NCI-H748 (cell line): ENCODE measurements around the gene AMN.
"Not testable (repeated sequence)": the region's sequence is repeated elsewhere in the genome, so short reads cannot be mapped to it uniquely, and the experiment has no call there.

Experiments
- DNase-seq: peaks from one replicate; lab custom pipeline; 2025; ENCODE audit not compliant: unreplicated experiment; lab: John Stamatoyannopoulos, UW

Gene AMN

GRCh38 chr14:102922490-102923200 is at the start of gene AMN:
Gene AMN, plus strand, starts transcription at chr14:102922663. Its CDS starts 26 bp downstream, at chr14:102922689.
- DNase-seq, result no peak

GRCh38 chr14:102873131-102873530 is 49.3 kb upstream of the AMN start:
- no peak for DNase-seq

GRCh38 chr14:102873546-102874061 is 48.9 kb upstream of the AMN start:
- DNase-seq, result no peak

GRCh38 chr14:102875652-102876051 is 46.8 kb upstream of the AMN start:
- no peak for DNase-seq

- DNase-seq, result not testable (repeated sequence)
These were observed 45.0 kb upstream of the AMN start for GRCh38 chr14:102877511-102877910.

GRCh38 chr14:102878174-102878969 is 44.1 kb upstream of the AMN start:
- DNase-seq, result no peak

- DNase-seq, result no peak
These were observed 43.4 kb upstream of the AMN start for GRCh38 chr14:102878970-102879460.

GRCh38 chr14:102882226-102882906 is 40.1 kb upstream of the AMN start:
- DNase-seq, result no peak

- DNase-seq, result no peak
These were observed 39.3 kb upstream of the AMN start for GRCh38 chr14:102883089-102883541.

GRCh38 chr14:102883554-102883953 is 38.9 kb upstream of the AMN start:
- DNase-seq, result no peak

GRCh38 chr14:102885737-102886447 is 36.6 kb upstream of the AMN start:
- no peak for DNase-seq

GRCh38 chr14:102888748-102889147 is 33.7 kb upstream of the AMN start:
- no peak for DNase-seq

- no peak for DNase-seq
These were observed 32.8 kb upstream of the AMN start for GRCh38 chr14:102889615-102890014.

GRCh38 chr14:102891111-102891510 is 31.4 kb upstream of the AMN start:
- DNase-seq, result no peak

GRCh38 chr14:102891556-102891955 is 30.9 kb upstream of the AMN start:
- no peak for DNase-seq

GRCh38 chr14:102892651-102893050 is 29.8 kb upstream of the AMN start:
- DNase-seq, result no peak

- DNase-seq, result no peak
These were observed 29.0 kb upstream of the AMN start for GRCh38 chr14:102893452-102893851.

- not testable (repeated sequence) for DNase-seq
These were observed 25.7 kb upstream of the AMN start for GRCh38 chr14:102896735-102897134.

- no peak for DNase-seq
These were observed 25.0 kb upstream of the AMN start for GRCh38 chr14:102897299-102898027.

- no peak for DNase-seq
These were observed 24.2 kb upstream of the AMN start for GRCh38 chr14:102898298-102898697.
